Stomach smooth muscle (tissue), 2 donors: Measurements from ENCODE around the gene CLDN5.

ENCODE experiments used
- H3K27ac ChIP-seq: one replicate; pipeline ENCODE4 v1.7.0; 2013; ENCODE audit warnings: mild to moderate bottlenecking, low read length, inconsistent platforms
- H3K27me3 ChIP-seq, 2 donors: one replicate each; pipeline ENCODE4 v1.7.0; 2013; ENCODE audit warnings: low read length in 2 of 2; ENCODE audit not compliant: insufficient read depth in 2 of 2, control insufficient read depth in 1 of 2
- H3K36me3 ChIP-seq, 2 donors: one replicate each; pipeline ENCODE4 v1.7.0; 2013; ENCODE audit warnings: low read length in 2 of 2; ENCODE audit not compliant: control insufficient read depth in 2 of 2, insufficient read depth in 2 of 2
- H3K4me1 ChIP-seq: one replicate; pipeline ENCODE4 v1.7.0; 2013; ENCODE audit warnings: low read length; ENCODE audit not compliant: control insufficient read depth, insufficient read depth
- H3K4me3 ChIP-seq, 2 donors: one replicate each; pipeline ENCODE4 v1.7.0; 2013; ENCODE audit warnings: low read length in 2 of 2
- H3K9ac ChIP-seq, 2 donors: one replicate each; pipeline ENCODE4 v1.7.0; 2013; ENCODE audit warnings: low read length in 2 of 2, mild to moderate bottlenecking in 1 of 2
- H3K9me3 ChIP-seq, 2 donors: one replicate each; pipeline ENCODE4 v1.7.0; 2013; ENCODE audit warnings: low read length in 2 of 2; ENCODE audit not compliant: control insufficient read depth in 2 of 2
- donor health status: healthy.
- donor health status: Pancreatic carcinoma.

The CLDN5 gene

GRCh38 chr22:19522881-19523239 lies 1.4 kb downstream of the CLDN5 start:
- Histone ChIP-seq H3K4me1 (peaks cover 13% of the 10 kb centered on the region), H3K27me3 (peaks cover 29% of the 10 kb centered on the region in 2 donors), H3K9me3 (no peaks in the 10 kb centered on the region), H3K9ac (no peak overlapping the region), H3K36me3 (no peaks in the 10 kb centered on the region), H3K4me3 (peak overlapping the region in 1 of 2 donors; percentile 54), H3K27ac (no peak overlapping the region)

- peaks cover 29% of the 10 kb centered on the region in 2 donors for H3K27me3 ChIP-seq
- no peak overlapping the region for H3K9ac ChIP-seq
- peaks cover 13% of the 10 kb centered on the region for H3K4me1 ChIP-seq
- H3K9me3 ChIP-seq = no peaks in the 10 kb centered on the region
- peak overlapping the region in 1 of 2 donors; percentile 54 for H3K4me3 ChIP-seq
- no peak overlapping the region for H3K27ac ChIP-seq
- no peaks in the 10 kb centered on the region for H3K36me3 ChIP-seq
These were observed 1.9 kb downstream of the CLDN5 start for GRCh38 chr22:19522190-19522880.

- Histone ChIP-seq H3K36me3 (no peaks in the 10 kb centered on the region), H3K4me1 (peaks cover 13% of the 10 kb centered on the region), H3K27ac (no peak overlapping the region), H3K9me3 (no peaks in the 10 kb centered on the region), H3K4me3 (no peak overlapping the region), H3K9ac (no peak overlapping the region), H3K27me3 (peaks cover 16 to 29% of the 10 kb centered on the region in 2 donors)
These were observed 3.5 kb downstream of the CLDN5 start for GRCh38 chr22:19520566-19521305.

- H3K4me3 ChIP-seq = no peak overlapping the region
- no peaks in the 10 kb centered on the region for H3K9me3 ChIP-seq
- H3K27ac ChIP-seq = no peak overlapping the region
- H3K9ac ChIP-seq = no peak overlapping the region
- peaks cover 13% of the 10 kb centered on the region for H3K4me1 ChIP-seq
- H3K27me3 ChIP-seq = peaks cover 11 to 22% of the 10 kb centered on the region in 2 donors
- no peaks in the 10 kb centered on the region for H3K36me3 ChIP-seq
These were observed 4.2 kb downstream of the CLDN5 start for GRCh38 chr22:19520007-19520406.

- H3K4me3 ChIP-seq = no peak overlapping the region
- no peak overlapping the region for H3K27ac ChIP-seq
- no peaks in the 10 kb centered on the region for H3K36me3 ChIP-seq
- no peak overlapping the region for H3K9ac ChIP-seq
- no peaks in the 10 kb centered on the region for H3K9me3 ChIP-seq
- H3K27me3 ChIP-seq = peaks cover 7 to 16% of the 10 kb centered on the region in 2 donors
- peaks cover 13% of the 10 kb centered on the region for H3K4me1 ChIP-seq
These were observed 4.9 kb downstream of the CLDN5 start for GRCh38 chr22:19519041-19519926.

GRCh38 chr22:19518635-19519034 lies 5.6 kb downstream of the CLDN5 start:
- Histone ChIP-seq H3K4me1 (peaks cover 8% of the 10 kb centered on the region), H3K27ac (no peak overlapping the region), H3K9ac (no peak overlapping the region), H3K4me3 (no peak overlapping the region), H3K27me3 (peaks cover 2 to 10% of the 10 kb centered on the region in 2 donors), H3K36me3 (no peaks in the 10 kb centered on the region), H3K9me3 (no peaks in the 10 kb centered on the region)

GRCh38 chr22:19517919-19518611 lies 6.1 kb downstream of the CLDN5 start:
- Histone ChIP-seq H3K4me1 (peaks cover 2% of the 10 kb centered on the region), H3K4me3 (no peak overlapping the region), H3K27ac (no peak overlapping the region), H3K36me3 (no peaks in the 10 kb centered on the region), H3K9ac (no peak overlapping the region), H3K9me3 (peaks cover 0 to under 1% of the 10 kb centered on the region in 2 donors), H3K27me3 (peaks cover 2 to 5% of the 10 kb centered on the region in 2 donors)

GRCh38 chr22:19517171-19517500 lies 7.1 kb downstream of the CLDN5 start:
- H3K27me3 ChIP-seq = peaks cover 0 to under 1% of the 10 kb centered on the region in 2 donors
- H3K9ac ChIP-seq = no peak overlapping the region
- no peak overlapping the region for H3K4me3 ChIP-seq
- no peaks in the 10 kb centered on the region for H3K4me1 ChIP-seq
- H3K27ac ChIP-seq = no peak overlapping the region
- H3K9me3 ChIP-seq = peaks cover 0 to 3% of the 10 kb centered on the region in 2 donors
- H3K36me3 ChIP-seq = no peaks in the 10 kb centered on the region

- Histone ChIP-seq H3K27me3 (no peaks in the 10 kb centered on the region), H3K36me3 (no peaks in the 10 kb centered on the region), H3K9me3 (peaks cover 0 to 3% of the 10 kb centered on the region in 2 donors), H3K4me1 (no peaks in the 10 kb centered on the region), H3K4me3 (no peak overlapping the region), H3K27ac (no peak overlapping the region), H3K9ac (no peak overlapping the region)
These were observed 7.6 kb downstream of the CLDN5 start for GRCh38 chr22:19516378-19517170.
